Measurements from ENCODE around the gene PKD1.

DNA sequence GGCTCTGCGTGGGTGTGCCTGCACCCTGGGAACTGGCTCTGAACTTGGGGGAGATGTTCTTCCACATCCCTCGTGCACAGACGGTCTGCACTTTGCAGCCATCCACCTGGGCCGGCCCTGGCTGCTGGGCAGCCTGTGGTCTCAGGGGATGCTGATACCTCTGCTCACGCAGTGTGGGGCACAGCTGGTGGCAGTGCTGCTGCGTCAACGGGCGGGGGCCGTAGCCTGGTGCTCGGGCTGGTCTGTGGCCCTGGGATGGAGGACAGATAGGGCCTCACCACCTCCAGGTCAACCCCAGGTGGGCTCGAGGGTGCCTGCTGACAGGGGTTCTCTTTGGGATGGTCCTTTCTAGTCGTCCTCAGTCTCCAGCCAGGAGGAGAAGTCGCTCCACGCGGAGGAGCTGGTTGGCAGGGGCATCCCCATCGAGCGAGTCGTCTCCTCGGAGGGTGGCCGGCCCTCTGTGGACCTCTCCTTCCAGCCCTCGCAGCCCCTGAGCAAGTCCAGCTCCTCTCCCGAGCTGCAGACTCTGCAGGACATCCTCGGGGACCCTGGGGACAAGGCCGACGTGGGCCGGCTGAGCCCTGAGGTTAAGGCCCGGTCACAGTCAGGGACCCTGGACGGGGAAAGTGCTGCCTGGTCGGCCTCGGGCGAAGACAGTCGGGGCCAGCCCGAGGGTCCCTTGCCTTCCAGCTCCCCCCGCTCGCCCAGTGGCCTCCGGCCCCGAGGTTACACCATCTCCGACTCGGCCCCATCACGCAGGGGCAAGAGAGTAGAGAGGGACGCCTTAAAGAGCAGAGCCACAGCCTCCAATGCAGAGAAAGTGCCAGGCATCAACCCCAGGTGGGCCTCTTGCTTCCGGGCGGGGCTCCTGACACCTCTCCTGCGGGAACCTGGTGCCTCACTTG lies 51.6 kb downstream of the PKD1 start:
- TF ChIP-seq POLR2AphosphoS5 (IDR thresholded peaks at IDR 0.05) = no peak
- TF ChIP-seq, protein P1, sequence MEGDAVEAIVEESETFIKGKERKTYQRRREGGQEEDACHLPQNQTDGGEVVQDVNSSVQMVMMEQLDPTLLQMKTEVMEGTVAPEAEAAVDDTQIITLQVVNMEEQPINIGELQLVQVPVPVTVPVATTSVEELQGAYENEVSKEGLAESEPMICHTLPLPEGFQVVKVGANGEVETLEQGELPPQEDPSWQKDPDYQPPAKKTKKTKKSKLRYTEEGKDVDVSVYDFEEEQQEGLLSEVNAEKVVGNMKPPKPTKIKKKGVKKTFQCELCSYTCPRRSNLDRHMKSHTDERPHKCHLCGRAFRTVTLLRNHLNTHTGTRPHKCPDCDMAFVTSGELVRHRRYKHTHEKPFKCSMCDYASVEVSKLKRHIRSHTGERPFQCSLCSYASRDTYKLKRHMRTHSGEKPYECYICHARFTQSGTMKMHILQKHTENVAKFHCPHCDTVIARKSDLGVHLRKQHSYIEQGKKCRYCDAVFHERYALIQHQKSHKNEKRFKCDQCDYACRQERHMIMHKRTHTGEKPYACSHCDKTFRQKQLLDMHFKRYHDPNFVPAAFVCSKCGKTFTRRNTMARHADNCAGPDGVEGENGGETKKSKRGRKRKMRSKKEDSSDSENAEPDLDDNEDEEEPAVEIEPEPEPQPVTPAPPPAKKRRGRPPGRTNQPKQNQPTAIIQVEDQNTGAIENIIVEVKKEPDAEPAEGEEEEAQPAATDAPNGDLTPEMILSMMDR (IDR thresholded peaks at IDR 0.05; ENCODE audit: poor library complexity, severe bottlenecking) = no peak
- TF ChIP-seq, protein P2, sequence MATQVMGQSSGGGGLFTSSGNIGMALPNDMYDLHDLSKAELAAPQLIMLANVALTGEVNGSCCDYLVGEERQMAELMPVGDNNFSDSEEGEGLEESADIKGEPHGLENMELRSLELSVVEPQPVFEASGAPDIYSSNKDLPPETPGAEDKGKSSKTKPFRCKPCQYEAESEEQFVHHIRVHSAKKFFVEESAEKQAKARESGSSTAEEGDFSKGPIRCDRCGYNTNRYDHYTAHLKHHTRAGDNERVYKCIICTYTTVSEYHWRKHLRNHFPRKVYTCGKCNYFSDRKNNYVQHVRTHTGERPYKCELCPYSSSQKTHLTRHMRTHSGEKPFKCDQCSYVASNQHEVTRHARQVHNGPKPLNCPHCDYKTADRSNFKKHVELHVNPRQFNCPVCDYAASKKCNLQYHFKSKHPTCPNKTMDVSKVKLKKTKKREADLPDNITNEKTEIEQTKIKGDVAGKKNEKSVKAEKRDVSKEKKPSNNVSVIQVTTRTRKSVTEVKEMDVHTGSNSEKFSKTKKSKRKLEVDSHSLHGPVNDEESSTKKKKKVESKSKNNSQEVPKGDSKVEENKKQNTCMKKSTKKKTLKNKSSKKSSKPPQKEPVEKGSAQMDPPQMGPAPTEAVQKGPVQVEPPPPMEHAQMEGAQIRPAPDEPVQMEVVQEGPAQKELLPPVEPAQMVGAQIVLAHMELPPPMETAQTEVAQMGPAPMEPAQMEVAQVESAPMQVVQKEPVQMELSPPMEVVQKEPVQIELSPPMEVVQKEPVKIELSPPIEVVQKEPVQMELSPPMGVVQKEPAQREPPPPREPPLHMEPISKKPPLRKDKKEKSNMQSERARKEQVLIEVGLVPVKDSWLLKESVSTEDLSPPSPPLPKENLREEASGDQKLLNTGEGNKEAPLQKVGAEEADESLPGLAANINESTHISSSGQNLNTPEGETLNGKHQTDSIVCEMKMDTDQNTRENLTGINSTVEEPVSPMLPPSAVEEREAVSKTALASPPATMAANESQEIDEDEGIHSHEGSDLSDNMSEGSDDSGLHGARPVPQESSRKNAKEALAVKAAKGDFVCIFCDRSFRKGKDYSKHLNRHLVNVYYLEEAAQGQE (IDR thresholded peaks at IDR 0.05; ENCODE audit: borderline replicate concordance) = no peak
- TF ChIP-seq SMC3 (conservative IDR thresholded peaks at IDR 0.05; ENCODE audit: poor library complexity) = no peak
- no peak for TF ChIP-seq TAF1 (IDR thresholded peaks at IDR 0.05; ENCODE audit: low read depth)
- no peak for TF ChIP-seq EP300 (conservative IDR thresholded peaks at IDR 0.05; ENCODE audit: poor library complexity, severe bottlenecking)
- no peak for TF ChIP-seq EZH2 (IDR thresholded peaks at IDR 0.05; ENCODE audit: borderline replicate concordance, insufficient read depth, low read length, poor library complexity, severe bottlenecking)

All from neural cell (in vitro differentiated cells).